ENCODE measurements around the gene PLXDC2.

PLXDC2 gene

DNA sequence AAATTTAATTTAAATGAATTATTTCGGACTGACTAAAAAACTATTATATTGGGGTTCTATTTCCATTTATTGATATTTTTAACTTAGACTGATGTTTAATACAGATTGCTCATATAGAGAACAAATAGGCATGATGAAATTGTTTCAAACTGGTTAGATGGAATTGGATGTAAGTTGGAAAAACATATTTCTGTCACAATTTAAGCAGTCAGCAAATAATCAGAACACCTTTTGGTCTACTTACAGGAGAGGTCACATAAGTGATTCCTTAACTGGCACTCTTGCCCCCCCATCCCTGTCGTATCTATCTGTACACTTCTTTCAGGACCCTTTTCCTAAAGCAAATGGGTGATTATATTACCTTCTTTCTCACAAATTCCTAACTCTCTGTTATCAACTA is 138.4 kb downstream of the PLXDC2 start:
- peaks cover 0 to 19% of the 10 kb centered on the region in 2 donors for H3K4me1 ChIP-seq (ENCODE audit: control insufficient read depth in 1 of 2, insufficient read depth in 2 of 2, low read length in 2 of 2)
- H3K36me3 ChIP-seq (ENCODE audit: control insufficient read depth in 1 of 2, insufficient read depth in 2 of 2, low read length in 2 of 2): no peaks in the 10 kb centered on the region
- no peaks in the 10 kb centered on the region for H3K27me3 ChIP-seq (ENCODE audit: control insufficient read depth in 1 of 2, insufficient read depth in 2 of 2, low read length in 2 of 2)
- no peak overlapping the region for H3K4me3 ChIP-seq (ENCODE audit: low read depth in 1 of 2, low read length in 2 of 2)
- H3K9ac ChIP-seq (ENCODE audit: low read depth in 1 of 2, low read length in 2 of 2): no peak overlapping the region
- H3K9me3 ChIP-seq (ENCODE audit: control insufficient read depth in 1 of 2, low read length in 2 of 2): no peaks in the 10 kb centered on the region
- H3K27ac ChIP-seq (ENCODE audit: low read depth, low read length): no peak overlapping the region

DNA sequence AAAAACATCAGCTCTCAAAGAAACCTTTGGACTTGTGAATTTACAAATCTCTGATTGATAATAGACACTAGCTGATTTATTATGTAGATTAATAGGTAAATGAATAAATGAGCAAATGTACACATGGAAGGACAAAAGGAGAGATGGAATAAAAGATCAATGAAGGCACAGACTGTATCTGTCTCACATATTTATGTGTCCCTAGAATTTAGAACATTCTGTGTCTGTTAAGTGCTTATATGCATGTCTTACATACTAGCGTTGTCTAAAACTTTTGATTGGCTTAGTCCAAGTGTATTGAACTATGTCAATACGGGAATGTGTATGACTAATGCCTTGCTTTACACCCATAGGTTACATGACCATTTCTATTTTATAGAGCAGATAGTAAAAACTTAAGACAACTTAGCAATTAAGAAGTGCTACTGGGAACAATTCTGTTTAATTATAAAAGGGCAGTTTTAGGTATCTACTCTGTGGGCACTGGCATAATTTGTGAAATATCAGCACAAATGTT is 140.3 kb downstream of the PLXDC2 start:
- H3K27me3 ChIP-seq (ENCODE audit: control insufficient read depth in 1 of 2, insufficient read depth in 2 of 2, low read length in 2 of 2): no peaks in the 10 kb centered on the region
- H3K4me3 ChIP-seq (ENCODE audit: low read depth in 1 of 2, low read length in 2 of 2): peak overlapping the region in 1 of 2 donors; percentile 16
- peaks cover 0 to 19% of the 10 kb centered on the region in 2 donors for H3K4me1 ChIP-seq (ENCODE audit: control insufficient read depth in 1 of 2, insufficient read depth in 2 of 2, low read length in 2 of 2)
- no peaks in the 10 kb centered on the region for H3K36me3 ChIP-seq (ENCODE audit: control insufficient read depth in 1 of 2, insufficient read depth in 2 of 2, low read length in 2 of 2)
- H3K27ac ChIP-seq (ENCODE audit: low read depth, low read length): no peak overlapping the region
- H3K9ac ChIP-seq (ENCODE audit: low read depth in 1 of 2, low read length in 2 of 2): no peak overlapping the region
- H3K9me3 ChIP-seq (ENCODE audit: control insufficient read depth in 1 of 2, low read length in 2 of 2): no peaks in the 10 kb centered on the region

DNA sequence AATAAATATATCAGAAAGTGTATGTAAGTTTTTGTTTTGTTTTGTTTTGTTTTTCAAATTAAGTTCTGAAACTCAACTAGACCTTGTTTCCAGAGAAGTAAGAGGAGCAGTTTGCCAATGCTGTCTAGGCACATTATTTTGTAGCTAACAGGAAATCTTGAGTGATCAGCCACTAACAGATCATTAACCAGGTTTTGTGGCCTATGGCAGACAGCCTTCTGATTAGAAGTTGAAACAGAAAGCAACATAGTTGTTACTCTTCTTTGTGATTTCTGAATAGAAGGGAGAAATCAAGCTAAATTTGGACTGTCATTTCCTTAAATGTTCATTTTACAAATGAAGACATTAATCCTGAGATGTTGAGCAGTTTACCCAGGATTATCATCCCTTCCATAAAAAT is 142.6 kb downstream of the PLXDC2 start:
- Histone ChIP-seq H3K9ac (ENCODE audit: low read depth in 1 of 2, low read length in 2 of 2) (no peak overlapping the region), H3K4me3 (ENCODE audit: low read depth in 1 of 2, low read length in 2 of 2) (no peak overlapping the region), H3K27ac (ENCODE audit: low read depth, low read length) (no peak overlapping the region), H3K4me1 (ENCODE audit: control insufficient read depth in 1 of 2, insufficient read depth in 2 of 2, low read length in 2 of 2) (peaks cover 0 to 19% of the 10 kb centered on the region in 2 donors), H3K9me3 (ENCODE audit: control insufficient read depth in 1 of 2, low read length in 2 of 2) (no peaks in the 10 kb centered on the region), H3K27me3 (ENCODE audit: control insufficient read depth in 1 of 2, insufficient read depth in 2 of 2, low read length in 2 of 2) (no peaks in the 10 kb centered on the region), H3K36me3 (ENCODE audit: control insufficient read depth in 1 of 2, insufficient read depth in 2 of 2, low read length in 2 of 2) (no peaks in the 10 kb centered on the region)

DNA sequence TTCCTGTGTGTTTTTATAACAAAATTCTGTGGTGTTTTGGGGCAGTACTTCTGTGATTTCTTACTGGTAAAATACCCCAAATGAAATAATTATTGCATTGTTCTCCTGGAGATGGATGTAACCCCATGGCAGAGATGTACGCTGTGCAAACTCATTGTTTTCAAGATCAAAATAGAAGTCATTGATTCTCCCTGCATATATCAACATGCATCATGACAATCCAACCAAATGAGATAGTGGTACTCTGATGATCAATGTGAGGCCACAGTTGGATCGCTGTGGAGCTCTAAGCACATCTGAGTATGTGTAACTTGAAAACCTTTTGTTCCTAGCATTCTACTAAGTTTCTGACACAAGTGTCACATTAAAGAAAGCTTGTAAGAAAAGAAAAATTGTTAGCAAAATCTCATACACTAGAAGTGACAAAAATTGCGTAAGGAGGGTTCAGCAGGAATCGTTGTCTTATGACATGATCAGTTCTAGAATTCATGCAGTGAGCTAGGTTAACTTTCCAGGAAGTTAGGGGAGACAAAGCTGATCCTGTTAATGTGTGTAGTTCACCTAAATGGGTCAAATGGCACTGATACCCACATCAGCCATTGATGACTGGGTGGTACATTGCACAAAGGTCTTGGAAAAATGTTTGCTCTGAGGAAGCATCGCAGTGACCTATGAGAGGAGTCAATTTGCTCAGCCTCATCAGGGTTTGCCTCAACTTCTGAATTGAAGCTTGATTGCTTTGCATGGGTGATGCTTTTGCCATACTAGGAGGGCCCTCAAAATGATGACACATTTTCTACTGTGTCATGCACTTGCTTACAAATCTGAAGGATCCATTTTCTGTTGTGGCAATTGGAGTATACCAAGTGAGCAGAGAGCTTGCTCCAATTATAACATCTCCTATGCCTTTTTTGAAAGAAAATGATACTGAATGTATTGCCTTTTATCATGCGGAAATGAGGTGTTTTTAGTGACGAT is 145.1 kb downstream of the PLXDC2 start:
- Histone ChIP-seq H3K4me1 (ENCODE audit: control insufficient read depth in 1 of 2, insufficient read depth in 2 of 2, low read length in 2 of 2) (peaks cover 0 to 19% of the 10 kb centered on the region in 2 donors), H3K27ac (ENCODE audit: low read depth, low read length) (no peak overlapping the region), H3K9me3 (ENCODE audit: control insufficient read depth in 1 of 2, low read length in 2 of 2) (no peaks in the 10 kb centered on the region), H3K27me3 (ENCODE audit: control insufficient read depth in 1 of 2, insufficient read depth in 2 of 2, low read length in 2 of 2) (no peaks in the 10 kb centered on the region), H3K4me3 (ENCODE audit: low read depth in 1 of 2, low read length in 2 of 2) (no peak overlapping the region), H3K9ac (ENCODE audit: low read depth in 1 of 2, low read length in 2 of 2) (no peak overlapping the region), H3K36me3 (ENCODE audit: control insufficient read depth in 1 of 2, insufficient read depth in 2 of 2, low read length in 2 of 2) (no peaks in the 10 kb centered on the region)

DNA sequence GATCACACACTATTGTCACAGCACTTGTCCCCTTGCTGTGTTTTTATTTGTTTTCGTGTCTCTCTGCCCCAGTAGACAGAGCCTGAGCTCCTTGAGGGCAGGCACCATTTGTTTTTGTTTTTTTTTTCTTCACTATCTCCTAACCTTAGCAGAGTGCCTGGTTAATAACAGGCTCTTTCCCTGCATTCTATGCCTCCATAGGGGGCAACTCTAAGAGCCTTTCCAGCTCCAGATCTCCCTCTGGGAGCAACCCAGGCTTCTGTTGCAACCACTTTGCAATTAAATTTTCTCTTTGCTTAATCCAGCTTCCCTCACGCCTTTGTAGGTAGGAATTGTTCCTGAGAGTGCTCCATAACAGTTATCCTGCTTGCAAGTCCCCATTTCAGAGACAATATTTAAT is 148.4 kb downstream of the PLXDC2 start:
- H3K9me3 ChIP-seq (ENCODE audit: control insufficient read depth in 1 of 2, low read length in 2 of 2): no peaks in the 10 kb centered on the region
- no peaks in the 10 kb centered on the region for H3K27me3 ChIP-seq (ENCODE audit: control insufficient read depth in 1 of 2, insufficient read depth in 2 of 2, low read length in 2 of 2)
- no peak overlapping the region for H3K4me3 ChIP-seq (ENCODE audit: low read depth in 1 of 2, low read length in 2 of 2)
- H3K4me1 ChIP-seq (ENCODE audit: control insufficient read depth in 1 of 2, insufficient read depth in 2 of 2, low read length in 2 of 2): no peaks in the 10 kb centered on the region
- H3K36me3 ChIP-seq (ENCODE audit: control insufficient read depth in 1 of 2, insufficient read depth in 2 of 2, low read length in 2 of 2): no peaks in the 10 kb centered on the region
- H3K9ac ChIP-seq (ENCODE audit: low read depth in 1 of 2, low read length in 2 of 2): no peak overlapping the region
- no peak overlapping the region for H3K27ac ChIP-seq (ENCODE audit: low read depth, low read length)

DNA sequence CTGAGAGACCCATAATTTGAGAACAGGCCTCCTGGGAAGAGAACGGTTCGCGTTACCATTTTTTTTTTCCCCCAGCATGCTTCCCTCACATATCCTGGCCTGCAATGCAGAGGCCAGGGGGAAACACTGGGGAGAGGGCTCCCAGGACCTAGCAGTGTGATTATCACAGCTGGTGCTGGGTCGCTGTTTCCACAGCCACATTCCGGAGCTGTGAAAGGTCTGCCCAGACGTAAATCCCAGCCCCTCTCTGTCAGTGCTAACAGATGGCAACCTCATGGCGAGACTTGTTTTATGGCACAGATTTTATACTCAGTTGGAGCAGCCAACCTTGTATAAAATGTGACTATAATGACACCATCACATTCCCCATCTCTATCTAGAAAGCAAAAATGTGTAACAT is 150.5 kb downstream of the PLXDC2 start:
- H3K36me3 ChIP-seq (ENCODE audit: control insufficient read depth in 1 of 2, insufficient read depth in 2 of 2, low read length in 2 of 2): no peaks in the 10 kb centered on the region
- H3K9ac ChIP-seq (ENCODE audit: low read depth in 1 of 2, low read length in 2 of 2): no peak overlapping the region
- no peaks in the 10 kb centered on the region for H3K9me3 ChIP-seq (ENCODE audit: control insufficient read depth in 1 of 2, low read length in 2 of 2)
- no peak overlapping the region for H3K4me3 ChIP-seq (ENCODE audit: low read depth in 1 of 2, low read length in 2 of 2)
- no peaks in the 10 kb centered on the region for H3K4me1 ChIP-seq (ENCODE audit: control insufficient read depth in 1 of 2, insufficient read depth in 2 of 2, low read length in 2 of 2)
- H3K27ac ChIP-seq (ENCODE audit: low read depth, low read length): no peak overlapping the region
- H3K27me3 ChIP-seq (ENCODE audit: control insufficient read depth in 1 of 2, insufficient read depth in 2 of 2, low read length in 2 of 2): no peaks in the 10 kb centered on the region

DNA sequence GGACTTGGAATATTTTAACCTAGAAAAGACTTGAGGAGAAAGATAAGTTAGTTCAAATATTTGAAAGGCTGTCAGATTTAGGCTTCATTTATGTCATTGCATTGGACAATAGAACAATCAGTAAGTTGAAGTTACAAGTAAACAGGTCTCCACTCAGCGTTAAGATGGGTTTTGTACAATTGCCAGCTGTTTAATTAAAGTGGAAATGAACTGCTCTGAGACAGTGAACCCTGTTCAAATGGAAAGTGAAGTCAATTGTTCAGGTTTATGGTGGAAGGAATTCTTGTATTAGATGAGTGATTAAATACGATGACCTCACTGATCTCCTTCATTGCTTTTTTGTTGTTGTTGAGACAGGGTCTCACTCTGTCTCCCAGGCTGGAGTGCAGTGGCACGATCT is 151.7 kb downstream of the PLXDC2 start:
- Histone ChIP-seq H3K27ac (ENCODE audit: low read depth, low read length) (no peak overlapping the region), H3K4me3 (ENCODE audit: low read depth in 1 of 2, low read length in 2 of 2) (no peak overlapping the region), H3K27me3 (ENCODE audit: control insufficient read depth in 1 of 2, insufficient read depth in 2 of 2, low read length in 2 of 2) (no peaks in the 10 kb centered on the region), H3K9ac (ENCODE audit: low read depth in 1 of 2, low read length in 2 of 2) (no peak overlapping the region), H3K9me3 (ENCODE audit: control insufficient read depth in 1 of 2, low read length in 2 of 2) (no peaks in the 10 kb centered on the region), H3K36me3 (ENCODE audit: control insufficient read depth in 1 of 2, insufficient read depth in 2 of 2, low read length in 2 of 2) (no peaks in the 10 kb centered on the region), H3K4me1 (ENCODE audit: control insufficient read depth in 1 of 2, insufficient read depth in 2 of 2, low read length in 2 of 2) (no peaks in the 10 kb centered on the region)

DNA sequence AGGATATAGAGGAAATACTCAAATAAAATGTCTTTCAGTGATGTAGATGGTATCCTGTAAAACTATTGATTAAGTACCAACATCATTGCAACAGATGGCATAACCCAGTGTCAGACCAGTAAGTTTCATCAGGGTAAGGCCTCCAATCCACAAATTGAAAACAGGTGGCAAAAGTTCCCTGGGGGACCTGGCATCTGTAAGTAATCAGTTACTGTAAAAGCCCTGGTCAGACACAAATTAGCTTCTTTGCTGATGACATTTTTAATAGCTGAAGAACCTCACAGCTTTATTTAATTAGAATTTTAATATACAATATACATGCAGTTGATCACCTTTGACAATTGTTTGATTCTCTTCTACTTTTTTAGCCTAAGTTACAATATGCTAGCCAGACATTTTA is 152.5 kb downstream of the PLXDC2 start:
- no peak overlapping the region for H3K27ac ChIP-seq (ENCODE audit: low read depth, low read length)
- no peaks in the 10 kb centered on the region for H3K36me3 ChIP-seq (ENCODE audit: control insufficient read depth in 1 of 2, insufficient read depth in 2 of 2, low read length in 2 of 2)
- H3K4me1 ChIP-seq (ENCODE audit: control insufficient read depth in 1 of 2, insufficient read depth in 2 of 2, low read length in 2 of 2): no peaks in the 10 kb centered on the region

DNA sequence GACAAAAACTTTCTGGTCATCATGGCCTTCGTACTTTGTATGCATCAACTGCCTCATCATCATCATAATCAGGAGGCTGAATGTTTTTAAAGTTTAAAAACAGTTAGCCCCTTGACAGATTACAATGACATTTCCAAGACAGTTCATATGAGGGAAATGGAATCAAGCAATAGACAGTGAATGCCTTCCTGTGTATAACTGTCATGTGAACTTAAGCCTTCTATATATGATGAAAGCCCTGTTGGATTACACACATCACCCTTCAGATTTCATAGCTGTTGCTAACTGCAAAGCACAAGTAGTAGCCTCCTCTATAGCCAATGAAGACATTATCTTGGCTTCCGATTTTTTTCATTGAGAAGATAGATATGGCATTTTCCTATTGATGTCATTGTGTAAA is 154.0 kb downstream of the PLXDC2 start:
- Histone ChIP-seq H3K27me3 (ENCODE audit: control insufficient read depth in 1 of 2, insufficient read depth in 2 of 2, low read length in 2 of 2) (no peaks in the 10 kb centered on the region), H3K4me3 (ENCODE audit: low read depth in 1 of 2, low read length in 2 of 2) (no peak overlapping the region), H3K4me1 (ENCODE audit: control insufficient read depth in 1 of 2, insufficient read depth in 2 of 2, low read length in 2 of 2) (no peaks in the 10 kb centered on the region), H3K9me3 (ENCODE audit: control insufficient read depth in 1 of 2, low read length in 2 of 2) (no peaks in the 10 kb centered on the region), H3K9ac (ENCODE audit: low read depth in 1 of 2, low read length in 2 of 2) (no peak overlapping the region), H3K36me3 (ENCODE audit: control insufficient read depth in 1 of 2, insufficient read depth in 2 of 2, low read length in 2 of 2) (no peaks in the 10 kb centered on the region), H3K27ac (ENCODE audit: low read depth, low read length) (no peak overlapping the region)

More for the DNA sequence above, 152.5 kb downstream of the PLXDC2 start:
- H3K27me3 ChIP-seq (ENCODE audit: control insufficient read depth in 1 of 2, insufficient read depth in 2 of 2, low read length in 2 of 2): no peaks in the 10 kb centered on the region
- H3K9ac ChIP-seq (ENCODE audit: low read depth in 1 of 2, low read length in 2 of 2): no peak overlapping the region
- no peak overlapping the region for H3K4me3 ChIP-seq (ENCODE audit: low read depth in 1 of 2, low read length in 2 of 2)
- no peaks in the 10 kb centered on the region for H3K9me3 ChIP-seq (ENCODE audit: control insufficient read depth in 1 of 2, low read length in 2 of 2)

DNA sequence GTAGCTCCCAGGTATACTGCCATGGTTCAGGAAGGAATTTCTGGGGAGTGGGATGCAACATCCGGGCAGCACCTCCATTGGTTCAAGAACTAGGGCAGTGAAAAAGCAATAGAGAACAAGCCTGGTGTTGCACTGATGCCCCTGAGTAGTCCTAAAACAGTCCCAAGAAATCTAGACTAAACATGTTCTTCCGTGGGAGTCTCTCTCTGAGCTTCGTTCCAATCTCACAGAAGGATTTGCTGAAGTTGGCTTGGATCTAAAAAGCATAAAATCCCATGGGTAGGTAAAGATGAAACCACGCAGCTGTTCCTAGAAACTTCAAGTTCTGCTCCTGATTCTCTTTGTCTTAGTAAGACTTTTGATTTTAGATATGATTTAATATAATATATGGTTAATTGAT is 154.5 kb downstream of the PLXDC2 start:
- no peaks in the 10 kb centered on the region for H3K27me3 ChIP-seq (ENCODE audit: control insufficient read depth in 1 of 2, insufficient read depth in 2 of 2, low read length in 2 of 2)
- no peaks in the 10 kb centered on the region for H3K9me3 ChIP-seq (ENCODE audit: control insufficient read depth in 1 of 2, low read length in 2 of 2)
- no peak overlapping the region for H3K9ac ChIP-seq (ENCODE audit: low read depth in 1 of 2, low read length in 2 of 2)
- no peak overlapping the region for H3K27ac ChIP-seq (ENCODE audit: low read depth, low read length)
- no peak overlapping the region for H3K4me3 ChIP-seq (ENCODE audit: low read depth in 1 of 2, low read length in 2 of 2)
- no peaks in the 10 kb centered on the region for H3K36me3 ChIP-seq (ENCODE audit: control insufficient read depth in 1 of 2, insufficient read depth in 2 of 2, low read length in 2 of 2)
- no peaks in the 10 kb centered on the region for H3K4me1 ChIP-seq (ENCODE audit: control insufficient read depth in 1 of 2, insufficient read depth in 2 of 2, low read length in 2 of 2)
